Esophagus muscularis mucosa (tissue), 4 donors: ENCODE results near the gene MTRF1L. TPM values are rescaled to one million over a fixed set of nuclear protein-coding genes. Genes with fewer than 3 reads are reported as not detected.

Experiments used
- DNase-seq: peaks from one replicate; pipeline ENCODE4 v3.0.0-alpha.2; 2017; ENCODE audit errors: extremely low spot score
- H3K27ac ChIP-seq, 4 donors: fragments of 200-600 bp; sonication (generic); replicated peaks in 1 of 4; 1 replicate in 3 of 4; 2 replicates in 1 of 4; pipeline ENCODE4 v1.5.1; 2016 to 2019; ENCODE audit warnings: mild to moderate bottlenecking in 1 of 4
- H3K27me3 ChIP-seq, 4 donors: fragments of 200-600 bp; sonication (generic); one replicate each; pipeline versions ENCODE4 v1.5.1 to v1.6.0; 2016 to 2019
- H3K36me3 ChIP-seq, 4 donors: fragments of 200-600 bp; sonication (generic); one replicate each; pipeline ENCODE4 v1.5.1; 2016 to 2019
- H3K4me1 ChIP-seq, 4 donors: fragments of 200-600 bp; sonication (generic); one replicate each; pipeline ENCODE4 v1.5.1; 2016 to 2019
- H3K4me3 ChIP-seq, 4 donors: fragments of 200-600 bp; sonication (generic); 1 replicate in 2 of 4; 2 replicates in 2 of 4; pipeline ENCODE4 v1.5.1; 2016 to 2019; ENCODE audit warnings: mild to moderate bottlenecking in 4 of 4, moderate library complexity in 1 of 4
- H3K9me3 ChIP-seq, 4 donors: fragments of 200-600 bp; sonication (generic); 1 replicate in 3 of 4; 2 replicates in 1 of 4; pipeline ENCODE4 v1.5.1; 2016 to 2019
- CTCF ChIP-seq, 3 experiments: fragments of 200-600 bp in 2 of 3; fragments of 450-650 bp in 1 of 3; sonication (generic) in 2 of 3; IDR thresholded peaks; one replicate each; pipeline ENCODE4 v1.5.1; 2017 to 2019; ENCODE audit warnings: antibody characterized with exemption in 3 of 3, mild to moderate bottlenecking in 2 of 3, moderate library complexity in 1 of 3
- EP300 ChIP-seq: sonication (generic); formaldehyde crosslinking; IDR thresholded peaks from one replicate; pipeline ENCODE4 v1.6.1; 2017; ENCODE audit warnings: antibody characterized with exemption
- POLR2A ChIP-seq: fragments of 450-650 bp; IDR thresholded peaks from one replicate; pipeline ENCODE4 v1.6.1; 2017; ENCODE audit warnings: antibody characterized with exemption, moderate library complexity, mild to moderate bottlenecking, low read depth
- POLR2AphosphoS5 ChIP-seq, 2 donors: sonication (generic); formaldehyde crosslinking; IDR thresholded peaks; one replicate each; pipeline ENCODE4 v1.6.1; 2017; ENCODE audit warnings: antibody characterized with exemption in 2 of 2
- WGBS: methylation state at CpG from one replicate; pipeline ENCODE4 v1.1.5; 2018; 5-methylcytosine and 5-hydroxymethylcytosine counted together
- intact Hi-C: fragments of 100-400 bp; cut with DNase I; formaldehyde crosslinking; loops from one replicate; pipeline ENCODE4 v1.15.1; 2023
- total RNA-seq, 4 donors: library from RNA; depleted of rRNA; stranded (reverse); fragments of >200 nt; gene quantifications; one replicate each; pipeline versions ENCODE4 v1.1.0 to v1.2.1, GENCODE V29; 2016

MTRF1L gene
- total RNA-seq, 4 donors from 2014 or later, result 16.9 to 26.6 (median 21.1) TPM

- Histone ChIP-seq H3K4me1 (no peaks in the 10 kb centered on the region), H3K36me3 (no peaks in the 10 kb centered on the region), H3K27me3 (no peaks in the 10 kb centered on the region), H3K27ac (no peak overlapping the region), H3K9me3 (no peaks in the 10 kb centered on the region), H3K4me3 (no peak overlapping the region)
- TF ChIP-seq CTCF (IDR thresholded peaks at IDR 0.05) (no peak), EP300 (no peak)
- intact Hi-C loops, result loop anchor here (5.0 to 10.0 kb wide), 2 partner anchors 50 to 162 kb away; no protein-coding TSS in a partner anchor
- no peak for DNase-seq
- WGBS, result 19% methylated on average over 1 of the region's 1 CpG
These were observed 22.2 kb upstream of the MTRF1L start for GRCh38 chr6:153024709-153025017.

DNA sequence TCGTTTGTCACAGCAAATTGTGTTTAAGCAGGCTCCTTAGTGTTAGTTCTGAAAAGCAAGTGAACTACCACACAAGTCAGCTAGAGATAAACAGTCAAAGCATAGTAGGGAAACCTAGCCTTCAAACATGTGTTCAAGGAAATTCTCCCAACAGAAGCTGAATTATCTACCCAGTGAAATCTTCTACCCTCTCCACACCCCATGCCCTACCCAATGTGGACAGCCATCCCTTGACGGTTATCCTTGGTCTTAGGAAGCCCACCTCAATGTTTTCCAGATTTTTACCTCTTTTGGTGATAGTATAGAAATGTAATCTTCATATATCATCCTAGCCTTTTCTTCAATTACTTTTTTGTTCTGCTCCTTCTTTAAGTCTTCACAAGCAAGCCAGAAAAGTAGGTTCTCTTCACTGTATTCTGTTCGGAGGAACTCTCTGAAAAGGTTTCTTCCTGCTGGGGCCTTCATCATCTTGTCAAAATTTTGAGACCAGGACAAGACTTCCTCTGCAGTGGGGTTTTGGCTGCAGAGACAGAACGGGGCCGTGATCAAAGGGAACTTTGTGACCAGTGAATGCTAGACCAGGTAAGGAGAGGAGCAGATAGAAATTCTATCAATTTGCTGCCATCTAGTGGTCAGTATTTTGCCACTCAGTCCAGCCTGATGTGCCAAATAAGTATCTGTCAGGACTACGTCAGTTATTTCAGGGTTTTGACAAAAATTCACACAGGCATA lies 21.6 kb upstream of the MTRF1L start:
- no peak for DNase-seq
- H3K9me3 ChIP-seq, result no peaks in the 10 kb centered on the region
- no peaks in the 10 kb centered on the region for H3K27me3 ChIP-seq
- no peak overlapping the region for H3K27ac ChIP-seq
- no peak for TF ChIP-seq EP300
- no peak for TF ChIP-seq POLR2AphosphoS5 (IDR thresholded peaks at IDR 0.05)
- peak; percentile 71 to 82 (median 77) for TF ChIP-seq CTCF (IDR thresholded peaks at IDR 0.05)
- no peak for TF ChIP-seq POLR2A
- H3K4me3 ChIP-seq, result no peak overlapping the region
- 47% methylated on average over 6 of the region's 6 CpGs for WGBS
- no peaks in the 10 kb centered on the region for H3K4me1 ChIP-seq
- no peaks in the 10 kb centered on the region for H3K36me3 ChIP-seq
- intact Hi-C loops, result loop anchor here (5.0 to 10.0 kb wide), 2 partner anchors 49 to 162 kb away; no protein-coding TSS in a partner anchor

- TF ChIP-seq CTCF (IDR thresholded peaks at IDR 0.05) (no peak), POLR2AphosphoS5 (IDR thresholded peaks at IDR 0.05) (no peak), POLR2A (no peak), EP300 (no peak)
- Histone ChIP-seq H3K27me3 (no peaks in the 10 kb centered on the region), H3K36me3 (no peaks in the 10 kb centered on the region), H3K27ac (no peak overlapping the region), H3K4me3 (no peak overlapping the region), H3K4me1 (no peaks in the 10 kb centered on the region), H3K9me3 (no peaks in the 10 kb centered on the region)
- no peak for DNase-seq
- 96% methylated on average over 3 of the region's 3 CpGs for WGBS
- intact Hi-C loops, result no loop called here
These were observed 15.8 kb upstream of the MTRF1L start for GRCh38 chr6:153018355-153018754.

DNA sequence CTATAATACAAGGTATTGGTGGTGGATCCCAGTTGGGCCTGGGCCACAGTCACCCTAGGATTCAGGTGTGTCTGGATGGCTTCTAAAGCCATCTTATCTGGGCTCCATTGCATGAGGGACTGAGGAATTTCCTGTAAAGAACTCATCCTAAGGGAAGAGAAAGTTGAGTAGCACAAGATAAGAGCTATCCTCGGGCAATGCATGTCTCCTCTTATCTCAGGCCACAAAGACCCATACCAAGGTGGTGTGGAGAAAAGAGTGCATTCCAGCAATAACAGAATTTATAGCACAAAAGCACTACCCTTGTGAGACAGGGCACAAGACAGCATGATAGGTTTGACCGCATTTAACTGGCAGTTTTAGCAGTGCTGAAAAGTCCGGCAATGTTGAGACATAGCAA lies 14.3 kb upstream of the MTRF1L start:
- intact Hi-C loops, result no loop called here
- no peak overlapping the region for H3K4me3 ChIP-seq
- H3K27me3 ChIP-seq, result no peaks in the 10 kb centered on the region
- no peaks in the 10 kb centered on the region for H3K9me3 ChIP-seq
- DNase-seq, result no peak
- H3K27ac ChIP-seq, result no peak overlapping the region
- no peaks in the 10 kb centered on the region for H3K4me1 ChIP-seq
- TF ChIP-seq POLR2AphosphoS5 (IDR thresholded peaks at IDR 0.05) (no peak), CTCF (IDR thresholded peaks at IDR 0.05) (no peak), EP300 (no peak), POLR2A (no peak)
- 92% methylated on average over 3 of the region's 3 CpGs for WGBS
- H3K36me3 ChIP-seq, result no peaks in the 10 kb centered on the region

- 80% methylated on average over 4 of the region's 4 CpGs for WGBS
- intact Hi-C loops, result no loop called here
- DNase-seq, result no peak
- no peaks in the 10 kb centered on the region for H3K9me3 ChIP-seq
- H3K4me1 ChIP-seq, result no peaks in the 10 kb centered on the region
- no peaks in the 10 kb centered on the region for H3K27me3 ChIP-seq
- no peak overlapping the region for H3K4me3 ChIP-seq
- H3K36me3 ChIP-seq, result no peaks in the 10 kb centered on the region
- TF ChIP-seq CTCF (IDR thresholded peaks at IDR 0.05) (no peak), EP300 (no peak), POLR2AphosphoS5 (IDR thresholded peaks at IDR 0.05) (no peak), POLR2A (no peak)
- no peak overlapping the region for H3K27ac ChIP-seq
These were observed 12.7 kb upstream of the MTRF1L start for GRCh38 chr6:153015094-153015640.
